Measurements from ENCODE around the gene ZC3H4.

The ZC3H4 gene

GRCh38 chr19:47097396-47098201, 16.0 kb downstream of the ZC3H4 start:
- TF ChIP-seq CTCF (conservative IDR thresholded peaks at IDR 0.05), result no peak
- TF ChIP-seq ZFX (IDR thresholded peaks at IDR 0.05), result no peak
- peak overlapping the region; percentile 89 for H3K27ac ChIP-seq

GRCh38 chr19:47096721-47097120, 16.9 kb downstream of the ZC3H4 start:
- peak overlapping the region; percentile 89 for H3K27ac ChIP-seq
- TF ChIP-seq CTCF (conservative IDR thresholded peaks at IDR 0.05) (no peak), ZFX (IDR thresholded peaks at IDR 0.05) (no peak)

- TF ChIP-seq ZFX (IDR thresholded peaks at IDR 0.05), result no peak
- TF ChIP-seq CTCF (conservative IDR thresholded peaks at IDR 0.05), result no peak
- H3K27ac ChIP-seq, result peak overlapping the region; percentile 89
Observed at GRCh38 chr19:47096100-47096704, 17.4 kb downstream of the ZC3H4 start.

GRCh38 chr19:47095476-47096099, 18.0 kb downstream of the ZC3H4 start:
- H3K27ac ChIP-seq, result peak overlapping the region; percentile 89
- TF ChIP-seq ZFX (IDR thresholded peaks at IDR 0.05) (no peak), CTCF (conservative IDR thresholded peaks at IDR 0.05) (no peak)

- H3K27ac ChIP-seq, result peak overlapping the region; percentile 89
- TF ChIP-seq CTCF (conservative IDR thresholded peaks at IDR 0.05) (no peak), ZFX (IDR thresholded peaks at IDR 0.05) (no peak)
Observed at GRCh38 chr19:47094557-47095475, 18.8 kb downstream of the ZC3H4 start.

GRCh38 chr19:47093841-47094240, 19.7 kb downstream of the ZC3H4 start:
- H3K27ac ChIP-seq, result peak overlapping the region; percentile 89
- no peak for TF ChIP-seq CTCF (conservative IDR thresholded peaks at IDR 0.05)
- no peak for TF ChIP-seq ZFX (IDR thresholded peaks at IDR 0.05)

All from C4-2B (cell line).